Right hindlimb (tissue), 1 donor: Measurements from ENCODE around the gene MCF2L.
"Not testable (repeated sequence)": the region's sequence is repeated elsewhere in the genome, so short reads cannot be mapped to it uniquely, and the experiment has no call there.

ENCODE experiments used
- DNase-seq: peaks from one replicate; pipeline ENCODE4 v3.0.0-alpha.2; 2018

The MCF2L gene

DNA sequence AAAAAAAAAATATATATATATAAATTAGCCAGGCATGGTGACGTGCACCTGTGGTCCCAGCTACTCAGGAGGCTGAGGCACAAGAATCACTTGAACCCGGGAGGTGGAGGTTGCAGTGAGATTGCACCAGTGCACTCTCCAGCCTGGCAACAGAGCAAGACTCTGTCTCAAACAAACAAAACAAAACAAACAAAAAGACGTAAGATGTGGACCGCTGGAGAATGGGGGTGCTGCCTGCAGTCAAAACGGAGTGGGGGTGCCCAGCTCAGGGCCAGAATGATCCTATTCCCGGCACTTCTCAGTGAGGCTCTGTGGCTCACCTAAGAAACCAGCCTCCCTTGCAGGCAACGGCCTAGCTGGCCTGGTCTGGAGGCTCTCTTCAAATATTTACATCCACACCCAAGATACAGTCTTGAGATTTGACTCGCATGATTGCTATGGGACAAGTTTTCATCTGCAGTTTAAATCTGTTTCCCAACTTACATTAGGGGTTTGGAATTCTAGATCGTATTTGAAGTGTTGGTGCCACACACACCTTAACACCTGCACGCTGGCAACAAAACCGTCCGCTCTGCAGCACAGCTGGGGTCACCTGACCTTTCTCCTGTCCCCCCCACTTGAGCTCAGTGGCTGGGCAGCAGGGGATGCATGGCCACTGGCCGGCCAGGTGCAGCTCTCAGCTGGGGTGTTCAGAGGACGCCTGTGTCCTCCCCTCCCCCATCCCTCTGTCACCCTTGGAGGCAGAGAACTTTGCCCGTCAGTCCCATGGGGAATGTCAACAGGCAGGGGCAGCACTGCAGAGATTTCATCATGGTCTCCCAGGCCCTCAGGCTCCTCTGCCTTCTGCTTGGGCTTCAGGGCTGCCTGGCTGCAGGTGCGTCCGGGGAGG is 136.3 kb downstream of the MCF2L start, which contains the start of gene F7:
TSS of gene F7 (plus strand) at position 760 of the 889 bp plus-strand sequence. CDS start at position 811, 51 bp downstream.
- no peak for DNase-seq

DNA sequence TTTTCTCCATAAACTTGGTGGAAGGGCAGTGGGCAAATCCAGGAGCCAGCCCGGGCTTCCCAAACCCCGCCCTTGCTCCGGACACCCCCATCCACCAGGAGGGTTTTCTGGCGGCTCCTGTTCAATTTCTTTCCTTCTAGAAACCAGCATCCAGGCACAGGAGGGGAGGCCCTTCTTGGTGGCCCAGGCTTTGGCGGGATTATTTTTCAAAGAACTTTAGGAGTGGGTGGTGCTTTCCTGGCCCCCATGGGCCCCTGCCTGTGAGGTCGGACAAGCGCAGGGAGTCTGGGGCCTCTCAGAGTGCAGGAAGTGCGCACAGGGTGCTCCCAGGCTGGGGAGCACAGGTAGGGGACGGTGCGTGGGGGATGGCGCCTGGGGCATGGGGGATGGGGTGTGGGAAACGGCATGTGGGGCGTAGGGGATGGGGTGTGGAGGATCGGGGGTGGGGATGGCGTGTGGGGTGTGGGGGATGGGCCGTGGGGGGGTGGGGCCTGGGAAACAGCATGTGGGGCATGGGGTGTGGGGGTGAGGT is 137.0 kb downstream of the MCF2L start:
- DNase-seq: no peak

DNA sequence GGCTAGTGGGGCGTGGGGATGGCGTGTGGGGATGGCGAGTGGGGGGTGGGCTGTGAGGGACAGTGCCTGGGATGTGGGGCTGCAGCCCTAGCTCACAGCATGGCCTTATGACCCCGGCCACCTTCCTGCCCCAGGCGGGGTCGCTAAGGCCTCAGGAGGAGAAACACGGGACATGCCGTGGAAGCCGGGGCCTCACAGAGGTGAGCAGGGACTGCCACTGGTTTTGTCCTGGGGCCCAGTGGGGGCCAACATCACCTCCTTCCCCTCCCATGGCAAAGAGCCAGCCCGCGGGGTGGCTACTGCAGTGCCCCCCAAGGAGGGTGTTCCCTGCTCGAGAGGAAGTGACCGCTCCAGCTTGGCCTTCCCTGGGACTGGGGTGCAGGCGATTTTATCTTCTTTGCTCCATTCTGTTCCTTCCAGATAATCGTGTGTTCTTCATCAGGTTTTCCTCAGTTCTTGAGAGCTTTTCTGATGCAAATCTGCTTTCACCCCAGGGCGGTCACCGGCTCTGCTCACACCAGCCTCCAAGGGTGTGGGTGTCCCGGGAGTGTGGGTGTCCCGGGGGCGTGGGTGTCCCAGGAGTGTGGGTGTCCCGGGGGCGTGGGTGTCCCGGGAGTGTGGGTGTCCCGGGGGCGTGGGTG is 137.8 kb downstream of the MCF2L start:
- DNase-seq: no peak

DNA sequence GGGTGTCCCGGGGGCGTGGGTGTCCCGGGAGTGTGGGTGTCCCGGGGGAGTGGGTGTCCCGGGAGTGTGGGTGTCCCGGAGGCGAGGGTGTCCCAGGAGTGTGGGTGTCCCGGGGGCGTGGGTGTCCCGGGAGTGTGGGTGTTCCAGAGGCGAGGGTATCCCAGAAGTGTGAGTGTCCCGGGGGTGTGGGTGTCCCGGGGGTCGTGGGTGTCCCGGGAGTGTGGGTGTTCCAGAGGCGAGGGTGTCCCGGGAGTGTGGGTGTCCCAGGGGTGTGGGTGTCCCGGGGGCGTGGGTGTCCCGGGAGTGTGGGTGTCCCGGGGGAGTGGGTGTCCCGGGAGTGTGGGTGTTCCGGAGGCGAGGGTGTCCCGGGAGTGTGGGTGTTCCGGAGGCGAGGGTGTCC is 139.5 kb downstream of the MCF2L start:
- not testable (repeated sequence) for DNase-seq

DNA sequence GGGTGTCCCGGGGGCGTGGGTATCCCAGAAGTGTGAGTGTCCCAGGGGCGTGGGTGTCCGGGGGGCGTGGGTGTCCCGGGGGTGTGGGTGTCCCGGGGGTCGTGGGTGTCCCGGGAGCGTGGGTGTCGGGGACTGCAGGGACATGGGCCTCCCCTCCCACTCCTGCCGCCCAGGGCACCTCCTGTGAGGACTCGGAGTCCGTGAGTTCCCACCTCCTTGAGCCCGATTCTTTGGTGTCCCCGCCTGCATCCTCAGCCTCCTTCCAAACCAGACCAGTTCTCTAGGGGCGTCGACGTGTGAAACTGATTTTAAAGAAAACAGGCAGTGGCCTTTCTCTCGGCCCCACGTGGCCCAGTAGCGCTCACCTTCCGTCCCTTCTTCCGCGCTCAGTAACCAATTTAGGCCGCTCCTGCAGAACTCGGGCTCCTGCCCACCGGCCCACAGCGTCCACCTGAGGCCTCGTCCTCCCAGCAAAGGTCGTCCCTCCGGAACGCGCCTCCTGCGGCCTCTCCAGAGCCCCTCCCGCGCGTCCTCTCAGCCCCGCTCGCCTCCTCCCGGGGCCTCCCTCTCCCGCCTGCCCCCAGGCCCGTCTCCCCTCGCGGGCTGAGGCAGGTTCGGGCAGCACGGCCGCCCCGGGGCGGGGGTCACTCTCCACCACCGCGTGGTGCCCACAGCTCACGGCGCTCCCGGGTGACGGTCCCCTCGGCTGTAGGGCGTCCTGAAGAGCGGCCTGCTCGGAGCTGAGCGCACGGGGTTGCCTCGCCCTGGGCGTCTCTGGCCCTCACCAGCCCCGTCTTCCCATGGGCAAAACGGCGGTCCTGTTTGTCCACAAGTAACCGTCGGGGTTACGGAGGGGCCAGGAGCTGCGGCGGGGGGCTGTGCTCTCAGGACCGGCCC is 140.4 kb downstream of the MCF2L start:
- peak; percentile 42 for DNase-seq

DNA sequence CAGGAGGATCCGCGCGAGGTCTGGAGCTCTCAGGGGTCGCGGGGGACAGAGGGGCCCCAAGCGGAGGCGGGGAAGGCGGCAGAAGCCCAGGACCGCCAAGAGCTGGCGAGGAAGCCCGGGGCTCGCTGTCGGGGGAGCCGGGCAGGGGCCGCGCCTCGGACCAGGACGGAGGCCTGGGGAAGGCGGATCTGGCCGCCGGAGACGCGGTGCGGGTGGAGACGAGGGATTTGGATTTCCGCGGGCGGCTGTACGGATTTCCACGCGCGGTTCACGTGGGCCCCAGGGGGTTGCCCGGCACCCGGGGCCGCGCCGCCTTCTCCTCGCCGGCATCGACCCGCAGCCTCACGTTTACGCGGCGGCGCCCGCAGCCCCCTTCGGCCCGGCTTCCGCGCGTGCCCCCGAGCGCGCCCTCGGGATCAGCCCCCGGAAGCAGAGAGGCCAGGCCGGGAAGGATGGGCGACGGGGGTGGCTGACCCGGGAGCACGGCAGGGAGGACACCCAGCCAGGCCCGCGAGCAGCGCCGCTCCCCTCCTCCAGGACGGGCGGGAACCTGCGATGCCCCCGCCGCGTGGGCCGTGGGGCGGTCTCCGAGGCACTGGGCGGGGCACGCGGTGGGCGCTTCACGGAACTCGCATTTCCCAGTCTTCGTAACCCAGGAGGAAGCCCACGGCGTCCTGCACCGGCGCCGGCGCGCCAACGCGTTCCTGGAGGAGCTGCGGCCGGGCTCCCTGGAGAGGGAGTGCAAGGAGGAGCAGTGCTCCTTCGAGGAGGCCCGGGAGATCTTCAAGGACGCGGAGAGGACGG is 141.2 kb downstream of the MCF2L start:
- DNase-seq: peak; percentile 53

DNA sequence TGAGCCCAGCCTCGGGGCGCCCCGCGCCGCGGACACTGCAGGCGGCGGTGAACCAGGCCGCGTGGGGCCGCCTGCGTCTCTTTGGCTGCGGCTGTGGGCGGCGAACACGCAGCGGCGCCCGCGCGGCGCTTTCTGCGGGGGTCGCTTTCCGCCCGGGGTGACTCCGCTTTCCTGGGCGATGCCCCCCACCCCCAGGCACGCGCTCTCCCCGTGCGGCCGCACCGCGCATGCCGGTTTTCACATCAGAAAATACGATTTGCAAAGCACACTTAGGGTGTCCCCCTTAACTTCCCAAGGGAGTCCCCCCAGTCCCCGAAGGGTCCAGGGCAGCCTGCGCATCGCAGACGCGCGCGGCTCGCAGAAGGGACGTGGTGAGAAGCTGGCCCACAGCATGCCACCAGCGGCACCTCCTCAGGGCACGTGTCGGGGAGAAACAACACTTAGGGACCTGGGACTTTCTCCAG is 141.9 kb downstream of the MCF2L start:
- DNase-seq: no peak

DNA sequence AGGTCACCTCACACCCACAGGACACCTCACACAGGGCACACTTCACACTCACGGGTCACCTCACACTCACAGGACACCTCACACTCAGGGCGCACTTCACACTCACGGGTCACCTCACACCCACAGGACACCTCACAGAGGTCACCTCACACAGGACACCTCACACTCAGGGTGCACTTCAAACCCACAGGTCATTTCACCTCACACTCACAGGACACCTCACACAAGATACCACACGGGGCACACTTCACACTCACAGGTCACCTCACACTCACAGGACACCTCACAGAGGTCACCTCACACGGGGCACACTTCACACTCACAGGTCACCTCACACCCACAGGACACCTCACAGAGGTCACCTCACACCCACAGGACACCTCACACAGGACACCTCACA is 142.8 kb downstream of the MCF2L start:
- not testable (repeated sequence) for DNase-seq

DNA sequence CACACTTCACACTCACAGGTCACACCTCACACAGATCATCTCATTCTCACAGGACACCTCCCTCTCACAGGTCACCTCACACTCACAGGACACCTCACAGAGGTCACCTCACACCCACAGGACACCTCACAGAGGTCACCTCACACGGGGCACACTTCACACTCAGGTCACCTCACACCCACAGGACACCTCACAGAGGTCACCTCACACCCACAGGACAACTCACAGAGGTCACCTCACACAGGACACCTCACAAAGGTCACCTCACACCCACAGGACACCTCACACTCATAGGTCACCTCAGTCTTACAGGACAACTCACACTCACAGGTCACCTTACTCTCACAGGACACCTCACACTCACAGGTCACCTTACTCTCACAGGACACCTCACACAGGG is 143.5 kb downstream of the MCF2L start:
- DNase-seq: not testable (repeated sequence)

DNA sequence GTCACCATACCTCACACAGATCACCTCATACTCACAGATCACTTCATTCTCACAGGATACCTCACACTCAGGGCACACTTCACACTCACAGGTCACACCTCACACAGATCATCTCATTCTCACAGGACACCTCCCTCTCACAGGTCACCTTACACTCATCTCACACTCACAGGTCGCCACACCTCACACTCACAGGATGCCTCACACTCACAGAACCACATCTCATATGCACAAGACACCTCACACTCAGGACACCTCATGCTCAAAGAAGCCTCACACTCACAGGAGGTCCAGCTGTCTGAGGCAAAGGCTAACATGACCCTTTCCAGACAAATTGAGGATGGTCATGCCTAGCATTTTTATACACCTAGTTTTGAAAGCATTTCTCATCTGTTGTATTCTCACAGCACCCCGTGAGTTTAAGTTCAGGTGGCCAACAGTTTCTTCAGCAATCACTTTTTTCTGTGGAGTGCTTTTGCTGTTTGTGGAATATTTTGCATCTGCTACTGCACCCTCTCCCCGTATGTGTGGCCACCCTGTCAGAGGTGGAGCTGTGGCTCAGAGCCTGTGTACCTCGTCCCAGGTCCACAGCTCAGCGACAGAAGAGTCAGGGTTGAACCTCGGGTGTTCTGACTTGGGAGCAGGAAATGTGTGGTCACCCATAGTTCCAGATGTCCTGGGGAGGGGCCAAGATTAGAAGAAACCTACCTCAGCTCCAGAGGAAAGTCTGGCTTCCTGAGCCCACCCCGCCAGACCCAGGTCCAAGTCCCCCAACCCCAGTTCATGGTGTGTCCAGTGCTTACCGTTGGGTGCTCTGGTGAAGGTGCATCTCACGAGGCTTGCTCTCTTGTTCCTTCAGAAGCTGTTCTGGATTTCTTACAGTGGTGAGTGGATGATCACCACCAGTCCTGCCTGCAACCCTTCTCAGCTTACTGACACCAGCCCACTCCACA is 144.2 kb downstream of the MCF2L start:
- peak; percentile 11 for DNase-seq

DNA sequence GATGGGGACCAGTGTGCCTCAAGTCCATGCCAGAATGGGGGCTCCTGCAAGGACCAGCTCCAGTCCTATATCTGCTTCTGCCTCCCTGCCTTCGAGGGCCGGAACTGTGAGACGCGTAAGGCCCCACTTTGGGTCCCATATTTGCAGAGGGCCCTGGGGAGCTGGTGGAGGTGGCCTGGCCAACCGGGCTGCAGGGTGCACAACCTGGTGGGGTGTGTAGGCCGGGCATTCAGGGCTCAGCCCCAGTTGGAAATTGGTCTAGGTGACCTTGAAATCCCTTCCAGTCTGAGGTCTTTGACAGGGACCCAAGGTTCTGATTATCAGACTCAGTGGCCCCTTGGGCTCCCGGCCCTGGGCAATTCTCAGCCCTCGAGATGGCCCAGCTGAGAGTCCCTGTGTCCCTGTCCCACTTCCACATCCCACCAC is 144.8 kb downstream of the MCF2L start:
- DNase-seq: peak; percentile 14

DNA sequence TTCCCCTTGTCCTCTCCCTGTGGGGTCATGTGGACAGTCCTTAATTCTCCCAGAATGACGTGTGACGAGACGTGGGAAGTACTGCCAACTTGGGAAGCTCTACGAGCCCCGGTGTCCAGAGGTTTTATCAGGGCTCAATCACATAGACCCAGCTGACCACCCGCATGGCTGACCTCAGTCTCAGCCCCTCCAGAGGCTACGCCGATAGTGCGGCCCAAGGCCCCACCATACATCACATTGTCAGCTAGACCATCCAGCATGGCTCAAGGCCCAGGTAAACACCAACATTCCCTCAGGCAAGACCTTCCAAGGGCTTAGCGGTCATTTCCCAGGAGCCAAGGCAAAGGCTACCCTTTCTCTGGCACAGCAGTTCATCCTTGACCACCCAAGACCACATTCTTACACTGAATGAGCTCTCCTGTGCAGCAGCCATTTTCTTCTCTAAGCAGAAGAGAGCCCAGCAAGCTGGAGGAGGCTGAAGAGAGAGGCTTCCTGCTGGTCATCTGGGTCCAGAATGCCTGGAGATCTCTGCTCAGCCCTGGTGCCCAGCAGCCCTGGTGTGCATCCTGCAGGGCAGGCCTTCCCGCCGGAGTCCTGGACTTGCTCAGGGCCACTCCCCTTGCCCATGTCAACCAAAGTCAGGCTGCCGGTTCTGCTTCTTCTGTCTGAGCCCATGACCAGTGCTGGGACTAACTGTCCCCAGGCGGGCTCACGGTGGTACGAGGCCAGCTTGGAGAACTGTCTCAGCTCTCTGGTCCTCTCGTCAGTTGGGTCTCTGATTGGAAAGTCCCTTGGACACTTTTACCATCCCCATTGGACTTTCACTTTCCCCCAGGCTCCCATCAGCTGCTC is 145.7 kb downstream of the MCF2L start:
- DNase-seq: peak; percentile 16

DNA sequence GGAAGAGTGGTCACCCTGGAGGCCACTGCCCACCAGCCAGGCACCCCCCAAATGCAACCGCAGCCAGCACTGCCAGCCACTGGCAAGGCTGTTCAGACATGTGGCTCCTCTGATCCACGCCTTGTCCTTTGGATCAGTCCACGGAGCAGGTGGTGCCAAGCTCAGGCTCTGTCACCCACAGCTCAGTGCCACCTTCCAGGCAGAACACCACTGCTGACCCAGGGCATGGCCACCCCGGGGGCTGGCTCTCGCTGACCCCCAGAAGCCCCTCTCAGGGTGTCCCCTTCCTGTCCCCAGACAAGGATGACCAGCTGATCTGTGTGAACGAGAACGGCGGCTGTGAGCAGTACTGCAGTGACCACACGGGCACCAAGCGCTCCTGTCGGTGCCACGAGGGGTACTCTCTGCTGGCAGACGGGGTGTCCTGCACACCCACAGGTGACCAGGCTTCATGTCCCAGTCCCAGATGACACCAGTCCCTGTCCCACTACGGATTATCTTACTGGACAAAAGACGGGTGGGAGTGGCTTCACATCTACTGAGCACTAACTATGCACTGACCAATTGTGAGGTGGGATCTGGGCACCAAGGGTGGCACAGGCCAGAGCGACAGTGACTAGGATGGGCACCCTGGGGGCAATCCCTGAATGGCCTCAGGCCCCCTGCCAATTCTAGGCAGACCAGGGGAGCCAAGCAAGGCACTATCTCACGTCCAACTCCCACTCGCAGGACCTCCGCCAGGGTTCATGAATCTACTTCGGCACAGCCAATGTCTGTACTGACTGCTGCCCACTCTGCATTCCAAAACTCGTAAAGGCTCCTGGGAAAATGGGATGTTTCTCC is 146.6 kb downstream of the MCF2L start:
- peak; percentile 16 for DNase-seq

DNA sequence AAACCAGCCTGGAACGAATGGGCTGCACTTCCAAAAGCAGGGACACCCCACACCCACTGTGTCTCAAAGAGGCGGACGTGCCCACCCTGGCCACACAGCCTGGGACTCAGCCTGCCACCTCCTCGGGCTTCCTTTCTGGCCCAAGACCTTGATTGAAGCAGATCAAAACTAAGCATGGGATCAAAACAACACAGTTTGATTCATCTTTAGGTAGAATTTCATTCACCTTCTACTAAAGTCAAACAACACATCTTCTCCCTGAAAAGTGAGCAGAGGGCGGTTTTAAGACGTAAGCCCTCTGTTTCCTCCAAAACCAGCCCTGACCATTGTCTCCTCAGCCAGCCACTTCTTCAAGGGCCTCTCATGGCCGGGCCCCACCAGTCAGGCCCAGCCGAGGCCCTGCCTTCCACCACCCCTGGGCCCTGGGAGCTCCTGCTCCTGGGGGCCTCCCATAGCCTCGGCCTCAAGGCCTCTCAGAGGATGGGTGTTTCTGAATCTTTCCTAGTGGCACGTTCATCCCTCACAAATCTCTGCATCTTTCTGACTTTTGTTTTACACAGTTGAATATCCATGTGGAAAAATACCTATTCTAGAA is 147.3 kb downstream of the MCF2L start:
- no peak for DNase-seq

DNA sequence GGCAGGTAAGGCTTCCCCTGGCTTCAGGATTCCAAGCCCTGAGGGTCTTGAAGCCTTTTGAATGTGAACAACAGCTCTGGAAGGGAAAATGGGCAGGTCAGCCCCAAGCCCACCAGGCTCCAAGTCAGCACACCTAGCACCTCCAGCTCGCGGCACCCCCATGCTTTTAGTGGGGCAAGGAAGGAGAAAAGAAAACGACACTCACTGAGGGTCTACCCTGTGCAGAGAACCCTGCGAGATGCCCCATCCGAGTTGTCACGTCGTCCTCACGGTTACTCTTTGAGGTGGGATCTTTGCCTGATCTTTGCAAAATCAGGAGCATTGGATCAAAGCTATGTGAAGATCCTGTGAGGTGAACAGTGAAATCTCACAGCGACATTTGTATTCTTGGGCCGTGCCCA is 147.9 kb downstream of the MCF2L start:
- DNase-seq: no peak

DNA sequence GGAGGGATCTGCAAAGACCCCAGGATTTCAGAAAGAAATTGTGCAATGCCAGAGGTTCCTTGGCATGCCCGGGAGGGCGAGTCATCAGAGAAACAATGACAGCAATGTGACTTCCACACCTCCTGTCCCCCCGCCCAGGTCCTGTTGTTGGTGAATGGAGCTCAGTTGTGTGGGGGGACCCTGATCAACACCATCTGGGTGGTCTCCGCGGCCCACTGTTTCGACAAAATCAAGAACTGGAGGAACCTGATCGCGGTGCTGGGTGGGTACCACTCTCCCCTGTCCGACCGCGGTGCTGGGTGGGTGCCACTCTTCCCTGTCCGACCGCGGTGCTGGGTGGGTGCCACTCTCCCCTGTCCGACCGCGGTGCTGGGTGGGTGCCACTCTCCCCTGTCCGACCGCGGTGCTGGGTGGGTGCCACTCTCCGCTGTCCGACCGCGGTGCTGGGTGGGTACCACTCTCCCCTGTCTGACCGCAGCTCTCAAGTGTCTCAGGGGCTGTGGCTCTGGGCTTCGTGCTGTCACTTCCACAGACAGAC is 148.4 kb downstream of the MCF2L start:
- peak; percentile 11 for DNase-seq

DNA sequence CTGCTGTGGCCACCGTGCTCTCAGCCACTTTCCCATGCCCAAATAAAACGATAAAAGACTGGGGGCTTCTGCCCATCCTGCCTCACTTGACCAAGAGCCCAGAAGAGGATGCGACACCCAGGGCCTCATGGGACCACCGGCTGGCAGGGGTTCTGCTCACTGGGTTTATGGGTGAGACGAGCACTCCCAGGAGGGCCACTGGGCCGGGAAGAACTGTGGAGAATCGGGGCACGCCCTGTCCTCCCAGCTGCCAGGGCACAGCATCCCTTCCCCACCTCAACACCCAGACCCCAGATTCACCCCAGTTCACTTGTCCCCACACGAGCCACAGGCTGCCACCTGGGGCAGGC is 148.9 kb downstream of the MCF2L start:
- peak; percentile 12 for DNase-seq
